Measurements from ENCODE around the gene ANP32B. TPM values are rescaled to one million over a fixed set of nuclear protein-coding genes. Genes with fewer than 3 reads are reported as not detected.

The ANP32B gene
- total RNA-seq, 2 experiments from 2014 or later, result 397 to 405 TPM

GRCh38 chr9:98047002-98047401, 63.9 kb downstream of the ANP32B start:
- Mint-ChIP-seq H3K4me3 (peak overlapping the region; percentile 89), H3K27ac (peak overlapping the region; percentile 42), H3K36me3 (peaks cover 46% of the 10 kb centered on the region), H3K27me3 (no peaks in the 10 kb centered on the region), H3K9me3 (peaks cover 4% of the 10 kb centered on the region), H3K4me1 (peaks cover 31% of the 10 kb centered on the region)
- no peak for DNase-seq

GRCh38 chr9:98049288-98050072, 66.3 kb downstream of the ANP32B start:
- H3K36me3 Mint-ChIP-seq, result peaks cover 60% of the 10 kb centered on the region
- H3K4me3 Mint-ChIP-seq, result no peak overlapping the region
- peaks cover 30% of the 10 kb centered on the region for H3K4me1 Mint-ChIP-seq
- DNase-seq, result no peak
- peaks cover 6% of the 10 kb centered on the region for H3K9me3 Mint-ChIP-seq
- H3K27ac Mint-ChIP-seq, result no peak overlapping the region
- no peaks in the 10 kb centered on the region for H3K27me3 Mint-ChIP-seq

GRCh38 chr9:98050351-98050750, 67.2 kb downstream of the ANP32B start:
- H3K27ac Mint-ChIP-seq, result no peak overlapping the region
- H3K27me3 Mint-ChIP-seq, result no peaks in the 10 kb centered on the region
- H3K4me1 Mint-ChIP-seq, result peaks cover 24% of the 10 kb centered on the region
- peaks cover 66% of the 10 kb centered on the region for H3K36me3 Mint-ChIP-seq
- no peak for DNase-seq
- H3K9me3 Mint-ChIP-seq, result peaks cover 2% of the 10 kb centered on the region
- no peak overlapping the region for H3K4me3 Mint-ChIP-seq

- Mint-ChIP-seq H3K4me3 (no peak overlapping the region), H3K27ac (no peak overlapping the region), H3K36me3 (peaks cover 33% of the 10 kb centered on the region), H3K4me1 (peaks cover 25% of the 10 kb centered on the region), H3K9me3 (peaks cover 2% of the 10 kb centered on the region), H3K27me3 (no peaks in the 10 kb centered on the region)
- DNase-seq, result no peak
Observed at GRCh38 chr9:98054376-98054951, 71.3 kb downstream of the ANP32B start.

GRCh38 chr9:98056269-98057137, 73.4 kb downstream of the ANP32B start, which contains the start of gene NANS:
Gene NANS, plus strand, starts transcription at chr9:98056732. Its CDS starts 77 bp downstream, at chr9:98056809.
- Mint-ChIP-seq H3K27me3 (no peaks in the 10 kb centered on the region), H3K4me3 (peak within 1 kb of the TSS; percentile 99), H3K9me3 (peaks cover 2% of the 10 kb centered on the region), H3K27ac (peak within 1 kb of the TSS; percentile 97), H3K4me1 (peaks cover 19% of the 10 kb centered on the region), H3K36me3 (peaks cover 26% of the 10 kb centered on the region)
- peak; percentile 96 for DNase-seq

- DNase-seq, result no peak
- Mint-ChIP-seq H3K27ac (peak overlapping the region; percentile 97), H3K9me3 (peaks cover 2% of the 10 kb centered on the region), H3K27me3 (no peaks in the 10 kb centered on the region), H3K4me1 (peaks cover 19% of the 10 kb centered on the region), H3K36me3 (peaks cover 26% of the 10 kb centered on the region), H3K4me3 (peak overlapping the region; percentile 99)
Observed at GRCh38 chr9:98057138-98057799, 74.1 kb downstream of the ANP32B start.

- Mint-ChIP-seq H3K4me3 (no peak overlapping the region), H3K36me3 (peaks cover 18% of the 10 kb centered on the region), H3K27me3 (no peaks in the 10 kb centered on the region), H3K9me3 (no peaks in the 10 kb centered on the region), H3K27ac (no peak overlapping the region), H3K4me1 (peaks cover 19% of the 10 kb centered on the region)
- DNase-seq, result no peak
Observed at GRCh38 chr9:98062161-98062560, 79.0 kb downstream of the ANP32B start.

- no peaks in the 10 kb centered on the region for H3K27me3 Mint-ChIP-seq
- no peak for DNase-seq
- H3K4me3 Mint-ChIP-seq, result no peak overlapping the region
- H3K9me3 Mint-ChIP-seq, result no peaks in the 10 kb centered on the region
- peaks cover 9% of the 10 kb centered on the region for H3K4me1 Mint-ChIP-seq
- no peak overlapping the region for H3K27ac Mint-ChIP-seq
- peaks cover 21% of the 10 kb centered on the region for H3K36me3 Mint-ChIP-seq
Observed at GRCh38 chr9:98064623-98065392, 81.7 kb downstream of the ANP32B start.

Other genes with a start within 250 kb of the ANP32B start
- not detected for gene FOXE1, start 130.1 kb upstream of the ANP32B start, total RNA-seq
- 10 to 100 TPM; 17.7 to 18.1 TPM for gene TRMO, start 60.8 kb upstream of the ANP32B start, total RNA-seq
- gene HEMGN, start 45.2 kb upstream of the ANP32B start, total RNA-seq, result 1 to 10 TPM; 1.9 to 2.6 TPM
- 10 to 100 TPM; 46.1 to 47.4 TPM for gene NANS, start 73.4 kb downstream of the ANP32B start, total RNA-seq
- 10 to 100 TPM; 45.2 to 47.4 TPM for gene TRIM14, start 135.9 kb downstream of the ANP32B start, total RNA-seq
- 1 to 10 TPM; 8.2 TPM for gene CORO2A, start 209.3 kb downstream of the ANP32B start, total RNA-seq